ENCODE results near the gene MTR.
A peak's percentile ranks its signal among the peaks of the same experiment; 100 is the strongest.

MTR gene

GRCh38 chr1:236795035-236795756 is at the start of gene MTR:
MTR (plus strand) TSS chr1:236795292; CDS start chr1:236795704, 412 bp downstream.
- peak; percentile 98 for DNase-seq (ENCODE audit: low read depth)
- peak within 1 kb of the TSS; percentile 89 for H3K4me3 ChIP-seq (ENCODE audit: low read length)
- TF ChIP-seq, protein P1, sequence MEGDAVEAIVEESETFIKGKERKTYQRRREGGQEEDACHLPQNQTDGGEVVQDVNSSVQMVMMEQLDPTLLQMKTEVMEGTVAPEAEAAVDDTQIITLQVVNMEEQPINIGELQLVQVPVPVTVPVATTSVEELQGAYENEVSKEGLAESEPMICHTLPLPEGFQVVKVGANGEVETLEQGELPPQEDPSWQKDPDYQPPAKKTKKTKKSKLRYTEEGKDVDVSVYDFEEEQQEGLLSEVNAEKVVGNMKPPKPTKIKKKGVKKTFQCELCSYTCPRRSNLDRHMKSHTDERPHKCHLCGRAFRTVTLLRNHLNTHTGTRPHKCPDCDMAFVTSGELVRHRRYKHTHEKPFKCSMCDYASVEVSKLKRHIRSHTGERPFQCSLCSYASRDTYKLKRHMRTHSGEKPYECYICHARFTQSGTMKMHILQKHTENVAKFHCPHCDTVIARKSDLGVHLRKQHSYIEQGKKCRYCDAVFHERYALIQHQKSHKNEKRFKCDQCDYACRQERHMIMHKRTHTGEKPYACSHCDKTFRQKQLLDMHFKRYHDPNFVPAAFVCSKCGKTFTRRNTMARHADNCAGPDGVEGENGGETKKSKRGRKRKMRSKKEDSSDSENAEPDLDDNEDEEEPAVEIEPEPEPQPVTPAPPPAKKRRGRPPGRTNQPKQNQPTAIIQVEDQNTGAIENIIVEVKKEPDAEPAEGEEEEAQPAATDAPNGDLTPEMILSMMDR (IDR thresholded peaks at IDR 0.05; ENCODE audit: insufficient read depth, low read depth, low read length, missing control alignments): no peak

GRCh38 chr1:236746785-236747184 is 48.3 kb upstream of the MTR start:
- no peak overlapping the region for H3K4me3 ChIP-seq (ENCODE audit: low read length)
- no peak for DNase-seq (ENCODE audit: low read depth)
- TF ChIP-seq, protein P1 (IDR thresholded peaks at IDR 0.05; ENCODE audit: insufficient read depth, low read depth, low read length, missing control alignments): no peak

DNA sequence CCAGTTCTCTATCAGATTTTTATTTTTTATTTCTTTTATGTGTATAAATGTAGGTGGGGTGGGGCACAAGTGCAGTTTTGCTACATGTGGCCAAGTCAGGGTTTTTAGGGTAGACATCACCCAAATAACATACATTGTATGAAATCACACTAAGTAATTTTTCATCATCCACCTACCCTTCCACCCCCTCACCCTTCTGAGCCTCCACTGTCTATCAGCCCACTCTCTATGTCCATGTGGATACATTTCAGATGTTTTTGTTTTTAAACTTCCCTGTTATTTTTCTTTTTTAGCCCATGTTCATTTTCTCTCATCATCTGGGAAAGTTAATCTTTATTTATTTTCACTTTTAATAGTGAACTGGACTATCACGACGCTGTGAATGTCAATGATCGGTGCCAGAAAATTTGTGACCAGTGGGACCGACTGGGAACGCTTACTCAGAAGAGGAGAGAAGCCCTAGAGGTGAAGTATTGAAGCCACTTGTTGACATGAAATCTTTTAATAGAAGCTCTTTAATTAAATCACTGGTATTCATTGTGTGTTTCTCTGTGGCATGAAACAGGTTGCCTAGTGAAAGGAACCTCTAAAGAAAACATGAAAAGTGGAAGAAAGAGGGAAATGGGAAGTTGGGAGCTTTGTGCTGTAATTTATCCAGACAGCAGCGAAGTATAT is 47.6 kb upstream of the MTR start:
- TF ChIP-seq, protein P1 (IDR thresholded peaks at IDR 0.05; ENCODE audit: insufficient read depth, low read depth, low read length, missing control alignments): no peak
- no peak for DNase-seq (ENCODE audit: low read depth)
- no peak overlapping the region for H3K4me3 ChIP-seq (ENCODE audit: low read length)

DNA sequence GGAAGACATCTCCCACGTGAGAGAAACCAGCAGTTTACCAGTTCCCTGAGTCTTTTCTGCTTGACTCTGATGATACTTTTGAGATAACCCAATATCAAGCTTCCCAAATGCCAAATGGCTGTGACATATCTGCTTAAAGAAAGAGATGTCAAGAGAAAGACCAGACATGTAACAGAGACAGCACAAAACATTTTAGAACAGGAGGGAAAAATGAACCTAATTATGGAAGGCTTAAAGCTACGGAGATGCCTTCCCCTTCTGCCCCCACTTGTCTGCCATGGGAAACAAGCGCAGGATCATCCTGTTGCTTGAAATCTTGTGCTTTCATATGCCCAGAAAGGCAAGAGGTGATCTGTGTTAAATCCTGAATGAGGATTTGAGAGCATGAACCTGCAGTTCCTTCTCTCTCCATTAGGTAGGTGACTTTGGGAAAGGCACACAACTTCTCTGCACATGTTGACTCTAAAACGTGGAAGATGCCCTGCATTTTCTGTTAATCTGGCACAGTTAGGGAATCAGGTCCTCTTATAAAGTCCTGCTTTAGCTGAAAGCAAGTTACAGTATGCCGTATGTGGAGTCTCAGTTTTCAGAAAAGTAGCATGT is 46.7 kb upstream of the MTR start:
- DNase-seq (ENCODE audit: low read depth): no peak
- H3K4me3 ChIP-seq (ENCODE audit: low read length): no peak overlapping the region
- TF ChIP-seq, protein P1 (IDR thresholded peaks at IDR 0.05; ENCODE audit: insufficient read depth, low read depth, low read length, missing control alignments): peak; percentile 43

DNA sequence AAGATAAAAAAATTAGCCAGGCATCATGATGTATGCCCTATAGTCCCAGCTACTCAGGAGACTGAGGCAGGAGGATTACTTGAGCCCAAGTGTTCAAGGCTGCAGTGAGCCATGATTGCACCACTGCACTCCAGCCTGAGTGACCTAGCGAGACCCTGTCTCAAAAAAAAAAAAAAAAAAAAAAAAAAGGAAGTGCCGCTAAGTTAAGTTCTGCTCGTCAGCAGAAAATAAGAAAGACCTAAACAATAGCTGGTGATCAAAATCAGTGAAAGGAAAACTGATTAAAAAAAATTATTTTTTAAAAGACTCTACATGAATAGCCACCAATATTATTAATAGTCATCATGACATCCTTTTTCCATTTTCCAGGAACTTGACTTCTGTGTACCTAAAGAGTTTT is 44.2 kb upstream of the MTR start:
- TF ChIP-seq, protein P1 (IDR thresholded peaks at IDR 0.05; ENCODE audit: insufficient read depth, low read depth, low read length, missing control alignments): no peak
- no peak for DNase-seq (ENCODE audit: low read depth)
- H3K4me3 ChIP-seq (ENCODE audit: low read length): no peak overlapping the region

GRCh38 chr1:236751385-236751784 is 43.7 kb upstream of the MTR start:
- TF ChIP-seq, protein P1 (IDR thresholded peaks at IDR 0.05; ENCODE audit: insufficient read depth, low read depth, low read length, missing control alignments): no peak
- H3K4me3 ChIP-seq (ENCODE audit: low read length): no peak overlapping the region
- no peak for DNase-seq (ENCODE audit: low read depth)

Measured in epithelial cell of esophagus (primary cell).